ENCODE results near the gene IRF2. TPM values are rescaled to one million over a fixed set of nuclear protein-coding genes. Genes with fewer than 3 reads are reported as not detected.

Gene IRF2
- polyA plus RNA-seq, 1 experiment = 28.7 TPM

DNA sequence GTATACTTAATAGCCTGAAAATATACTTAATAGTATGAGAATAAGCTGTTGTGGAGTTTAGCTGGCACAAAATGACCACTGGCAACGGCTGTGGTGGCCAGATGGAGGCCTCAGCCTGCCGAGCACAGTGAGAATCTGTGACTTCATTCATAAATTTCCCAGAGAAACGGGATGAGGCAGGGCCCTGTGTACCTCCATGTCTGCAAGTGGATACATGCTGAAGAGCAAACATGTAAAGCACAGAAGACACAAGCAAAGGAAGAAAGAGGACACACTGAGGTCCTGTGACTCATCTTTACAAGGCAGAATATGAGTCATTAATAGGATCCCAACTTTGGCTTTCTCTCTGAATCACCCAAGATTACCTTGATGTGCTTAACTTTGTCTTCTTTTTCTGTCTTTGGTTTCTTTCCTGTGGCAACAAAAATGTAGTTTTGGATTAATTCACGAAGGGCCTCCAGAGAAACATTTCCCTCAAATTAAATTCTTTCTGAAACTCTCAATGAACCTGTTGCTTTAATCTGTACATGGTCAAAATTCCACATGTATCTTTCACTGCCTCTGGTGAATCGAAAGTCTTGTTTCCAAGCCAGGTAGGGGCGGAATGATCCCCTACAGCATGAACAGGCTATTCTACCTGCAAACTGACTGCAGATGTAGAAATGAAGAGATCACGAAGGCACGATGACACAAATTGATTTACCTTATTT, 56.4 kb downstream of the IRF2 start:
- ChIA-PET POLR2A (no interaction called here), CTCF (no interaction called here)
- peaks cover 2% of the 10 kb centered on the region; the same call in 1 of the 2 replicates for H3K36me3 ChIP-seq (ENCODE audit: control insufficient read depth, insufficient read depth, low read length)
- peak; percentile 70 for DNase-seq (ENCODE audit: low read depth)
- H3K4me3 ChIP-seq (ENCODE audit: low read depth, low read length) = no peak overlapping the region
- TF ChIP-seq, protein P1, sequence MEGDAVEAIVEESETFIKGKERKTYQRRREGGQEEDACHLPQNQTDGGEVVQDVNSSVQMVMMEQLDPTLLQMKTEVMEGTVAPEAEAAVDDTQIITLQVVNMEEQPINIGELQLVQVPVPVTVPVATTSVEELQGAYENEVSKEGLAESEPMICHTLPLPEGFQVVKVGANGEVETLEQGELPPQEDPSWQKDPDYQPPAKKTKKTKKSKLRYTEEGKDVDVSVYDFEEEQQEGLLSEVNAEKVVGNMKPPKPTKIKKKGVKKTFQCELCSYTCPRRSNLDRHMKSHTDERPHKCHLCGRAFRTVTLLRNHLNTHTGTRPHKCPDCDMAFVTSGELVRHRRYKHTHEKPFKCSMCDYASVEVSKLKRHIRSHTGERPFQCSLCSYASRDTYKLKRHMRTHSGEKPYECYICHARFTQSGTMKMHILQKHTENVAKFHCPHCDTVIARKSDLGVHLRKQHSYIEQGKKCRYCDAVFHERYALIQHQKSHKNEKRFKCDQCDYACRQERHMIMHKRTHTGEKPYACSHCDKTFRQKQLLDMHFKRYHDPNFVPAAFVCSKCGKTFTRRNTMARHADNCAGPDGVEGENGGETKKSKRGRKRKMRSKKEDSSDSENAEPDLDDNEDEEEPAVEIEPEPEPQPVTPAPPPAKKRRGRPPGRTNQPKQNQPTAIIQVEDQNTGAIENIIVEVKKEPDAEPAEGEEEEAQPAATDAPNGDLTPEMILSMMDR (IDR thresholded peaks at IDR 0.05; ENCODE audit: insufficient read depth, low read depth, low read length) = 0 out of 2 replicates have a peak, but pooled peaks have one; percentile 7
- no peaks in the 10 kb centered on the region for H3K27me3 ChIP-seq (ENCODE audit: control insufficient read depth, insufficient read depth, low read length)

DNA sequence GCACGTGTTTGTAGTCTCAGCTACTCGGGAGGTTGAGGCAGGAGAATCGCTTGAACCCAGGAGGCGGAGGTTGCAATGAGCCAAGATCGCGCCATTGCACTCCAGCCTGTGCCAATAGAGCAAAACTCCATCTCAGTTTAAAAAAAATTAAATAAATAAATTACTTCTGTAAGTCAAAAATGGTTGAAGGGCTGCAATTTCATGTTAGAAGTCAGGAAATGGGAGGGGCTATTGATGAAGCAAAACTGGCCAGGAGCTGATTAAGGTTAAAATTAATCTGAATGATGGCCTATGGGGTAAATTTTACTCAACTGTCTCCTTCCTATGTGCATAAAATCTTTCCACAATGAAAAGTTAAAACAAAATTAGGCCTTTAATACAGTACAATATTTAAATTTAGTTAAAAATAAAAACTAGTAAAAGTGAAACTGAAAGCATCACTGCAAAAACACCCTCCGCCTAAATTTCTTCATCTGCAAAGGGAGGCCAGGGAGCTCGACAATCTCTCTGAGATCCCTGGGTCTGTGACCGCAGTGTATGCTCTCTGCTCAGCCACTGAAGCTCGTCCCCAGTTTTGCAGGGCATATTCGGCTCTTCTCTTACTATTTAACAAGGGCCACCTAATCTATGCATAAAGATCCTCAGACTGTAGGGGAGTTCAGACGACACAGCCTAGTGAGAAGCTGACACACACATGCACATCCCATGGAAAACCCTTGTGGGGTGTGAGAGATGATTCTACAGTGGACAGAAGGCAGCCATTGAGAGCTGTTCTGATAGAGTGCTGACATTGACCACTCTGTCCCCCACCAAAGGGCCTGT, 57.2 kb downstream of the IRF2 start:
- TF ChIP-seq, protein P1 (IDR thresholded peaks at IDR 0.05; ENCODE audit: insufficient read depth, low read depth, low read length) = no peak
- Histone ChIP-seq H3K36me3 (ENCODE audit: control insufficient read depth, insufficient read depth, low read length) (peaks cover 3% of the 10 kb centered on the region; the same call in 1 of the 2 replicates), H3K27me3 (ENCODE audit: control insufficient read depth, insufficient read depth, low read length) (no peaks in the 10 kb centered on the region), H3K4me3 (ENCODE audit: low read depth, low read length) (no peak overlapping the region)
- no peak for DNase-seq (ENCODE audit: low read depth)
- ChIA-PET POLR2A (no interaction called here), CTCF (interaction anchor here (0.8 kb wide), 1 partner anchor 24 kb away, joined by 3 read pairs; no protein-coding TSS in a partner anchor)

DNA sequence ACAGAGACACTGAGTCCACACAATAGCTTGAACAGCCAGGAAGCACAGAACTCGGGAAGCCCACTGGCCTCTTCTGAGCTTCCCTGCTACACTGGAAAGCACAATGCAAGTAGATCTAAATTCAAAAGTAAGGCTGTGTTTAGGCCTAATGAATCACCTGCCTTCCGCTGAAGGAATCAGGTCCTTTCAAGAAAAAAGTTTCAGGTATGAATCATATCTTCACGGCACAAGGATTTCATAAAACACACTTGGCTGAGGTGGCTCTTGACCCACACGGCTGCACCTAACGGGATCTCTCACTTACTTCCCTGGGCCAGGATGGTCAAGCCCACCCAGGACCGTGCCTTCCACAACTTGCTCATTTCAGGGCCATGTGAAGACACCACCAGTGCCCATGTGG, 59.3 kb downstream of the IRF2 start:
- peaks cover 6% of the 10 kb centered on the region; the same call in 1 of the 2 replicates for H3K36me3 ChIP-seq (ENCODE audit: control insufficient read depth, insufficient read depth, low read length)
- TF ChIP-seq, protein P1 (IDR thresholded peaks at IDR 0.05; ENCODE audit: insufficient read depth, low read depth, low read length) = no peak
- DNase-seq (ENCODE audit: low read depth) = no peak
- CTCF ChIA-PET = interaction anchor here (1.0 kb wide), 1 partner anchor 151 kb away, joined by 3 read pairs; no protein-coding TSS in a partner anchor
- no peaks in the 10 kb centered on the region for H3K27me3 ChIP-seq (ENCODE audit: control insufficient read depth, insufficient read depth, low read length)
- POLR2A ChIA-PET = no interaction called here
- H3K4me3 ChIP-seq (ENCODE audit: low read depth, low read length) = no peak overlapping the region

DNA sequence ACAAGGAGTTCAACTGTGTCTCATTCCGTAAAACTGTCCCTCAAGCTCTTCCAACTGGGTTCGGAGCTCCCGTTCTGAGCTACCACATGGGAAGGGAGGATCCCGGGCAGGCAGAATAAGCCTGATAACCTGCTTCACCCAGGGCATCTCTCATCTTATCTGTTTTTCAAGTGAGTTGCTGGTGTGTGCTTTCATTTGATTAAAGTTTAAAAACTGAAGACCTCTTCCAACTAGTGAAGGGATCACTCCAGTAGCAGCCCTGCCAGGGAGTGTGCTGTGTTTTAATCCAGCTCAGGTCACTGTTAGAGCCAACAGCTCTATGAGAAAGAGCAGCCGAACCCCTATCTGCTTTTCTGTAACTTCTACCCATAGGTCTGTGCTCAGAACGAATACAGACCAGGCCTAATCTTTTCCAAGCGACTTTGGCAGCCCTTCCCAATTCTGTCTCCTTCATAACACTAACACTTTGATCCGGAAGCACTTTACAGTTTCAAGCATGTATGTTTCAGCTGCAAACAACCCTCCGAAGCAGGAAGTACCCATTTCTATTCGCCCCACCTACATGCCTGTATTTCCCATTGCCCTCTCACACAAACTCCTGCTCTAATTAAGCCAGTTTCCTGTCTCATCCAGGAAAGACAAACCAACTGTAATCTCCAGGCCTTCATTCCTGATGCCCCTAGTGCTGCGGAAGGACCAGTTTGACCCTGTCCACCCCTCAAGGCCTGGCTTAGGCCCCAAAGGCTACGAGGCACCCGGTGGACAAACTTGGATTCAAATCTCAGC, 60.9 kb downstream of the IRF2 start:
- ChIA-PET CTCF (interaction anchor here (0.7 kb wide), 1 partner anchor 26 kb away, joined by 3 read pairs; no protein-coding TSS in a partner anchor), POLR2A (no interaction called here)
- H3K27me3 ChIP-seq (ENCODE audit: control insufficient read depth, insufficient read depth, low read length) = no peaks in the 10 kb centered on the region
- TF ChIP-seq, protein P1 (IDR thresholded peaks at IDR 0.05; ENCODE audit: insufficient read depth, low read depth, low read length) = no peak
- no peak overlapping the region for H3K4me3 ChIP-seq (ENCODE audit: low read depth, low read length)
- no peak for DNase-seq (ENCODE audit: low read depth)
- peaks cover 6% of the 10 kb centered on the region; the same call in 1 of the 2 replicates for H3K36me3 ChIP-seq (ENCODE audit: control insufficient read depth, insufficient read depth, low read length)

Measured in BJ (cell line).